ENCODE results near the gene FGFRL1.

Gene FGFRL1

GRCh38 chr4:1009542-1010394, 1.7 kb upstream of the FGFRL1 start:
- peak in 1 of 2 experiments; percentile 63 for DNase-seq

- peak; percentile 22 to 66 for DNase-seq
These were observed 918 bp upstream of the FGFRL1 start for GRCh38 chr4:1010395-1011021.

GRCh38 chr4:1011666-1012033, 224 bp downstream of the FGFRL1 start:
- no peak for DNase-seq

- peak; percentile 52 for DNase-seq
These were observed 761 bp downstream of the FGFRL1 start for GRCh38 chr4:1012034-1012739.

GRCh38 chr4:1013225-1014073, 2.0 kb downstream of the FGFRL1 start:
- DNase-seq = no peak

- no peak for DNase-seq
These were observed 3.1 kb downstream of the FGFRL1 start for GRCh38 chr4:1014291-1015167.

- no peak for DNase-seq
These were observed 3.8 kb downstream of the FGFRL1 start for GRCh38 chr4:1015179-1015578.

GRCh38 chr4:1015746-1016145, 4.3 kb downstream of the FGFRL1 start:
- no peak for DNase-seq

- DNase-seq = no peak
These were observed 5.8 kb downstream of the FGFRL1 start for GRCh38 chr4:1017211-1017610.

- no peak for DNase-seq
These were observed 6.3 kb downstream of the FGFRL1 start for GRCh38 chr4:1017706-1018105.

- no peak for DNase-seq
These were observed 7.0 kb downstream of the FGFRL1 start for GRCh38 chr4:1018147-1019020.

GRCh38 chr4:1019320-1019719, 7.9 kb downstream of the FGFRL1 start:
- no peak for DNase-seq

GRCh38 chr4:1019729-1020470, 8.5 kb downstream of the FGFRL1 start:
- DNase-seq = no peak

- no peak for DNase-seq
These were observed 10.1 kb downstream of the FGFRL1 start for GRCh38 chr4:1021386-1022050.

- no peak for DNase-seq
These were observed 10.8 kb downstream of the FGFRL1 start for GRCh38 chr4:1022051-1022738.

GRCh38 chr4:1022739-1023066, 11.3 kb downstream of the FGFRL1 start:
- no peak for DNase-seq

- no peak for DNase-seq
These were observed 11.7 kb downstream of the FGFRL1 start for GRCh38 chr4:1023075-1023640.

- DNase-seq = no peak
These were observed 12.7 kb downstream of the FGFRL1 start for GRCh38 chr4:1023895-1024740.
